HPDE6-E6E7 (cell line): Measurements from ENCODE around the gene MSRB2.
"Not testable (repeated sequence)": the region's sequence is repeated elsewhere in the genome, so short reads cannot be mapped to it uniquely, and the experiment has no call there.

Experiments
- DNase-seq: peaks from one replicate; pipeline ENCODE4 v3.0.0; 2011; ENCODE audit warnings: missing footprints; ENCODE audit errors: extremely low spot score

Gene MSRB2

DNA sequence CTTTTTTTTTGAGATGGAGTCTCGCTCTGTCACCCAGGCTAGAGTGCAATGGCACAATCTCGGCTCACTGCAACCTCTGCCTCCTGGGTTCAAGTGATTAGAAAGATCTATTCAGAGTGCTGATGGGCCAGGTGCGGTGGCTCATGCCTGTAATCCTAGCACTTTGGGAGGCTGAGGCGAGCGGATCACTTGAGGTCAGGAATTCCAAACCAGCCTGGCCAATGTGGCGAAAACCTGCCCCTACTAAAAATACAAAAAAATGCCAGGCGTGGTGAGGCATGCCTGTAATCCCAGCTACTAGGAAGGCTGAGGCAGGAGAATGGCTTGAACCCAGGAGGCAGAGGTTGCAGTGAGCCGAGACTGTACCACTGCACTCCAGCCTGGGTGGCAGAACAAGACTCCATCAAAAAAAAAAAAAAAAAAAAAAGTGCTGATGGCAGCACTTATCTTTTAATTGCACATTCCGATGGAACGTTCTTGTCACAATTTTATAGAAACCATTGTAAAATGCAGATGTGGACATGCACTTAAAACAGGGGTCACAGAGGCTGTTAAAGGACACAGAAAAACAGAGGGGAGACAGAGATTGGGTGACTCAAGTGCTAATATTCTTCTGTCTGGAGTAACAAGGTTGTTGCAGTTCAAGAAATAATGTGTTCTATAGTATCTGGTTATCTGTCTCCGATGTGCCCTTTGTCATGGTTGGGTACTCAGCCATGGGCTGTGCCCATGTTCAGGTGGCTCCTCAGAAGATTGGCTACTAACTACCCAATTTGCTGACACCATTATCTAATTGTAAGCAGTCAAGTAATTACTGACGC, 25.1 kb upstream of the MSRB2 start:
- DNase-seq, result not testable (repeated sequence)

DNA sequence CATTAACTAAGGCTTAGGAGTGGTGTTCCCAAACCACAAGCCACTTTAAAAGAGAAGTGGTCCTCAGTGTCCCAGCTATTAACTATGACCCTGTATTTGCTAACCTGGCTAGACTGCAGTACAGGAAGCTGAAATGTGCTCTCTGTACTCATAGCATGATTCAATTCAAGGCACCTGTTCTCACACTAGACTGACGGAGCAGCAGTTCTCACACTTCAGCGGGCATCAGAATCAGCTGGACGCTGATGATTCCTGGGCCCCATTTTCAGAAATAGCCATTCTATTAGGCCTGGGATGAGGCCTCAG, 24.5 kb upstream of the MSRB2 start:
- DNase-seq, result no peak

DNA sequence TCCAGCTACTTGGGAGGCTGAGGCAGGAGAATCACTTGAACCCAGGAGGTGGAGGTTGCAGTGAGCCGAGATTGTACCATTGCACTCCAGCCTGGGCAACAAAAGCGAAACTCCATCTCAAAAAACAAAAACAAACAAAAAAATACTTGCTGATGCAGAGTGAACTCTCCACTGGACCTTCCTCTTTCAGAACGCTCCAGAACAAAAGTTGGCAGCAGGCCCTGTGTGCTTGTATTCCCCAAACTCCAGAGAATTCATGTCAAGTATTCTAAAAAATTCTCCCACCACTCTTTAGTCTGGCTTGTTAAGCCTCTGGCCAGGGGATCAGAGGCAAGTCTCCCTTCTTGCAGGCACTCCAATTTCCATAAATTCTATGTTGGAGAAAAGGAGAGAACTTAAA, 22.8 kb upstream of the MSRB2 start:
- DNase-seq, result not testable (repeated sequence)

- DNase-seq, result no peak
Observed at GRCh38 chr10:23073527-23073926, 21.9 kb upstream of the MSRB2 start.

DNA sequence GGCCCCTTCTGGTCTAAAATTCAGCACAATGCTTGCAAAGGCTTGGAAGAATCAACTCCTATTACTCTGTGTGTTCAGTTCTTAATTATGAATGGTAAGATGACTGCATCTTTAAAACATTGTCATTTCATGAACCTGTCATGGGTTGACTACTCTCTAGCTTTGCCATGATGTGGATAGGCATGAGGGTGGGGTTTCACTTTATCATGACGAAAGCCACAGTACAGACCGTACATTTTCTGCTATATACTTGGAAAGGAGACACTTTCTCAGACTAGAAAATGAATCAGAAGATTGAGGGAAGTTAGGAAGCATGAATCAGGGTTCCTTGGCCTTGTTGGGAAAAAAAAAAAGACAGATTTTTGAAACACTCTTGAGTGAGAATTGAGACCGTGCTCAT, 19.7 kb upstream of the MSRB2 start:
- no peak for DNase-seq

- no peak for DNase-seq
Observed at GRCh38 chr10:23078114-23078513, 17.3 kb upstream of the MSRB2 start.

DNA sequence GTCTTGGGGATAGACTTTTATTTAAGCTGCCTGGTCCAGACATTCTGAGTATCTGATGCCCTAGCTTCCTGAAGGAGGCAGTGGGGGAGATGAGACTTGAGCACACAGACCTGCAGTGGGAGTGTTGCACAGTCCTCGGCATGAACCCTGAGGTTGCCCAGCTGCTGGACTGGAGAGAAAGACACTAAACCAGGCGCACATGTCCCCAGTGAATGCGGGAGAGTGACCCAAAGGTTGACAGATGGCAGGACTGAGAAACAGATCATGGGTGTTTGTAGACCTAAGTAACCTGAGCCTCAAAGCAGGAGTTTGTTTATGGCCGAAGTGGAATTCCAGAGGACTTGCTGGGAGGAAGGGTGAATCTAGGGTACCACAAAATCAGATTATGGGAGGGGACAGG, 15.7 kb upstream of the MSRB2 start:
- no peak for DNase-seq

DNA sequence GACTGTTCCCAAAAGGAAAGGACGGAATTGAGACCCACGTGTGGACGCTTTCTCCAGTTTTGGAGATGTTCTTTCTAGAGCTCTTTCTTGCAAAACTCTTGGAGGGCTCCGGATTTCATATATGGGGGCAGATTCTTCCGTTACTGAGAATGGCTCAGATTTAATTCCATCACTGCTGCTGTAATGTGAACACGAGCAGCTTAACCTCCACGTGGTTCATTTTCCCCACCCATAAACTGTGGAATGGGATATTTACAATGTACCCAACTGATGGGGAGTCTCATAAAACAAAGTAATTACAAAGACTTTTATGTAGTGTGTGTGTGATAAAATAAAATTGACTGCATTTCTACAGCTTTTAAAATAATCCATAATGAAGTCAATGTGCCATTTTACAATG, 15.1 kb upstream of the MSRB2 start:
- DNase-seq, result no peak

DNA sequence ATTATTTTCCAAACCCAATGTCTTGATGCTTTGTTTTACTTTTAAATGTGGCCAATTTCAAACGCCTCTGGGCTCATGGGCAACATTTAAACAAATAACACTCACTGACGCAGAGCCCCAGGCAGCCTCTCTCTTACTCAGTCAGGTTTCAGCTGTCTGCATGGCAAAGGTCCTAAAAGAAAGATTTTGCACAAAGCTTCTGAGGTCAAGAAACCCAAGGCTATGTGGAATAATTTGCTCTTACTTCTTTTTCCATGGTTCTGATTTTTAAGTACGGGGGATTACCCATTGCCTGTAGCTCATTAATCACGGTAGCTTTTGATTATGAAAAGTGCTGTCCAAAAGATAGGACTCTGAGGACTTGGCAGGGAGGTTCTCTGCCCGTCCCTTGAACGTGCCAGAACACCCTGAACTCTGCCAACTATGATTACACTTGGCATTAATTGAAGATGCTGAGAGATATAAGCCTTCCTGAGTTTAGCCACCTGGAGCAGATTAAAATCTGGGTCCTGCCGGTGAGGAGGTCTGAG, 14.1 kb upstream of the MSRB2 start:
- no peak for DNase-seq

GRCh38 chr10:23081891-23082290, 13.5 kb upstream of the MSRB2 start:
- no peak for DNase-seq

- DNase-seq, result no peak
Observed at GRCh38 chr10:23088609-23089008, 6.8 kb upstream of the MSRB2 start.

DNA sequence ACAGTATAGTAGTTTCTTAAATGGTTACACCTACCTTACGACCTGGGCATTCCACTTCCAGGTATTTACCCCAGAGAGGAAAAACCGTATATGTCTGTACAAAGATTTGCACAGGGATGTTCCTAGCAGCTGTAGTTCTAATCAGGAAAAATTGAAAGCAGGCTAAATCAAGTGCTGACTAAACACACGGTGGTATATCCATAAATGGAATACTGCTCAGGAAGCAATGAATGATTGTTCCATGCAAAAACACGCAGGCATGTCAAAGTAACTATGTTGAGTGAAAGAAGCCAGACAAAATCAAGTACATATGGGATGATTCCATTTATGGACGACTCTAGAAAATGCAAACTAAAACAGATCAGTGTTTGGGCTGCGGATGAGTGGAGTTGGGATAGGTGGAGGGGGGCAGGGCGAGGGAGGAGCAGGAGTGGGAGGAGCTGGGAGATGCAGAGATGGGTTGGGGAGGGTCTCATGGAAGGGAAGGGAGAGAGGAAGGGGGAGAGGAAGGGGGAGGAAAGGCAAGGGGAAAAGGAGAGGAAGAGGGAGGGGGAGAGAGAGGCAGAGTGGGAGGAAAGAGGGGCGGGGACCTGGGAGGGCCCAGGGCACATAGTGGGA, 484 bp upstream of the MSRB2 start:
- DNase-seq, result no peak

DNA sequence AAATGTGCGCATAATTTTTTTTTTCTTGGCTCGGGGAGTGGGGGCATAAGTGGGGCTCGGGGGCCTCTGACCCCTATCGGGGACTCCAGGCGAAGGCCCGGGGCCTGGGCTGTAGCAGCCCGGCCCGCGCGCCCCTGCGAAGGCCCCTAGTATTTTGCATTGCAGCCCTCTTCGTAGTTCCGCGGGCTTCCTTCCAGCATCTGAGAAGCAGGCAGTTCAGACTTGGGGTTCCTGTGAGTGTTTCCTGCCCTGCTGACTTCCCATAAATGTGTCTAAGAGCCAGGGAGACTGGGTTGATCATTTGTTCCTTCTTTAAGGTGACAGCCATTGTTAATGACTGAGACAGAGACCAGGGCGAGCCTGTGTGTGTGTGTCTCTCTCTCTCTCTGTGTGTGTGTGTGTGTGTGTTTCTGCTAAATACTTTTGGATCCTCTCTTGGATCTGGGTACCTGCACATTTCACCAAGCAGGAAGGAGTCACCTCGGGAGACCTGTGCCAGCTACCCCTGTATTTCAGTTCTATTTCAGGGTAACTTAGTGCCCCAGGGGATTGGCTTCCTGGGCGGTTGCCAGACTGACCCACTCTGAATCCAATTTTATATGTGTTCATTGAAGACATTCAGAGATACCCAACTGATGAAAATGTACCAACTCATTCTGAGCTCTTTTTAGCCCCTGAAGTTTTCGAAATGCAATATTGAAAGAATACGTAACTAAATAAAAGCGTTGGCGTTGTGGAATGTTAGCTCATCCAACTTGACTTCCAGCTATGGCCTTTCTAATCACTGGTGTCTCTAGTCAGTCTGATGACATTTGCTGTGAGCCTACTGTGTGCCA, 805 bp downstream of the MSRB2 start:
- DNase-seq, result peak; percentile 3

- no peak for DNase-seq
Observed at GRCh38 chr10:23096802-23097549, 1.6 kb downstream of the MSRB2 start.

DNA sequence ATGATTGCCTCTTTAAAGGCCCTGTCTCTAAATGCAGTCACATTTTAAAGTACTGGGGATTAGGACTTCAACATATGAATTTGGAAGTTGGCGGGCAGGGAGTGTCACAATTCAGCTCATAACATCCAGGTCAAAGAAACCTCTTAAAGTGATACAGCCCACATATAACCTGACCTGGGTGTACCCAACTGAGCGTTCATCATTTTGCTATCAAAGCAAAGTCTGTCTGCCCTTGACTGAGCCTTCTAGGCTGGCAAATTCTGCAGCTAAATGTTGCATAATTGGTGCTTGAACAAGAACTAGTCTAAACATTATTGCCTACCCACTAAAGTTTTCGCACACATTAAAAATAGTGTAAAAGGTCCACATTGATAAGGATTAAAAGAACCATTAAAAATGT, 3.7 kb downstream of the MSRB2 start:
- DNase-seq, result no peak

GRCh38 chr10:23099816-23100215, 4.4 kb downstream of the MSRB2 start:
- DNase-seq, result peak; percentile 2

GRCh38 chr10:23100331-23101030, 5.1 kb downstream of the MSRB2 start:
- no peak for DNase-seq

- DNase-seq, result no peak
Observed at GRCh38 chr10:23106331-23107072, 11.1 kb downstream of the MSRB2 start.

GRCh38 chr10:23110722-23111516, 15.5 kb downstream of the MSRB2 start:
- DNase-seq, result no peak
